Left lung (tissue), 10 donors: ENCODE data around the gene GOLGA2. TPM values are rescaled to one million over a fixed set of nuclear protein-coding genes. Genes with fewer than 3 reads are reported as not detected.

Experiments
- ATAC-seq: fragments of 200-7000 bp; cut with Tn5 transposase; one replicate; pipeline ENCODE4 v1.9.1; 2020; ENCODE audit warnings: moderate library complexity
- DNase-seq, 4 donors: peaks; one replicate each; pipeline ENCODE4 v3.0.0-alpha.2; 2013 to 2020
- H3K27ac ChIP-seq, 2 donors: fragments of 200-600 bp; sonication (generic) in 1 of 2; one replicate each; pipeline versions ENCODE4 v1.5.0 to v1.8.0; 2020 to 2021
- H3K27me3 ChIP-seq, 2 donors: fragments of 200-600 bp; sonication (generic) in 1 of 2; one replicate each; pipeline versions ENCODE4 v1.5.0 to v1.8.0; 2020 to 2021
- H3K36me3 ChIP-seq, 2 donors: fragments of 200-600 bp; sonication (generic) in 1 of 2; one replicate each; pipeline versions ENCODE4 v1.5.0 to v1.8.0; 2020 to 2021
- H3K4me1 ChIP-seq, 2 donors: fragments of 200-600 bp; one replicate each; pipeline ENCODE4 v1.8.0; 2021
- H3K4me3 ChIP-seq, 2 donors: fragments of 200-600 bp; sonication (generic) in 1 of 2; one replicate each; pipeline versions ENCODE4 v1.5.0 to v1.8.0; 2020 to 2021; ENCODE audit warnings: mild to moderate bottlenecking in 1 of 2
- H3K9me3 ChIP-seq, 2 donors: fragments of 200-600 bp; sonication (generic) in 1 of 2; one replicate each; pipeline versions ENCODE4 v1.5.0 to v1.8.0; 2020 to 2021
- intact Hi-C, 2 donors: fragments of 100-400 bp; cut with DNase I; formaldehyde crosslinking; loops; one replicate each; pipeline versions ENCODE4 v1.11.2 to v1.14.2; 2022
- polyA plus RNA-seq, 6 donors: library from polyadenylated mRNA; unstranded; fragments of 120-200 nt; gene quantifications; one replicate each; pipeline ENCODE4 v1.2.1, GENCODE V29; 2013; ENCODE audit not compliant: insufficient read length in 6 of 6
- total RNA-seq, 2 donors: library from RNA; stranded (reverse); fragmentation: NEBNext Ultra II Directional; extraction: Animal tissue kit (Norgen Biotek cat#: 25700); gene quantifications; one replicate each; pipeline ENCODE4 v1.2.1, GENCODE V29; 2021
- TF ChIP-seq, protein P1 (sequence below), 2 donors: fragments of 200-600 bp; sonication (generic) in 1 of 2; IDR thresholded peaks; one replicate each; pipeline versions ENCODE4 v1.5.0 to v1.8.0; 2021; ENCODE audit warnings: antibody characterized with exemption in 2 of 2
- donor health status: DM: no; HTN: yes; CAD: no.
- donor health status: DM: no; HTN: no; CAD: no.

Gene GOLGA2
- total and polyA plus RNA-seq, 8 donors = 97.2 to 163 (median 117) TPM

DNA sequence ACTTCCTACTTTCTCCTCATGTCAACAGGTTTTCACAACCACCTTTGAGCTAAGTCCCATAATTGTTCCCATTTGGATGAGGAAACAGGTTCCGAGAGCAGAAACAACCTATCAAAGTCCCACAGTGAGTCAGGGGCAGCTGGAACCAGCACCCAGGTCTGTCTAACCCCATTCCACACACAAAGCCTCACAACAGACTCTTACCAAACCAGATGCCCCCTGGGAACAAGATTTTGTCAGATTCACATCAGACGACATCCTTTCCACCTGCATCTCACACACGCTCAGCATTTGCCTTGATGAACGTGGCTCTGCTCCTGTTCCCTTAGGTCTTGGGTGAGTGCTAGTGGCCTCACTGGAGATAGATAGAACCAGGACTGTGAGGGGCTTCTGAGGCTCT is 17.3 kb upstream of the GOLGA2 start:
- ATAC-seq (no peak), DNase-seq (no peak)
- peaks cover 0 to 10% of the 10 kb centered on the region in 2 donors for H3K36me3 ChIP-seq
- peaks cover 0 to 6% of the 10 kb centered on the region in 2 donors for H3K4me1 ChIP-seq
- no peak overlapping the region for H3K4me3 ChIP-seq
- TF ChIP-seq, protein P1, sequence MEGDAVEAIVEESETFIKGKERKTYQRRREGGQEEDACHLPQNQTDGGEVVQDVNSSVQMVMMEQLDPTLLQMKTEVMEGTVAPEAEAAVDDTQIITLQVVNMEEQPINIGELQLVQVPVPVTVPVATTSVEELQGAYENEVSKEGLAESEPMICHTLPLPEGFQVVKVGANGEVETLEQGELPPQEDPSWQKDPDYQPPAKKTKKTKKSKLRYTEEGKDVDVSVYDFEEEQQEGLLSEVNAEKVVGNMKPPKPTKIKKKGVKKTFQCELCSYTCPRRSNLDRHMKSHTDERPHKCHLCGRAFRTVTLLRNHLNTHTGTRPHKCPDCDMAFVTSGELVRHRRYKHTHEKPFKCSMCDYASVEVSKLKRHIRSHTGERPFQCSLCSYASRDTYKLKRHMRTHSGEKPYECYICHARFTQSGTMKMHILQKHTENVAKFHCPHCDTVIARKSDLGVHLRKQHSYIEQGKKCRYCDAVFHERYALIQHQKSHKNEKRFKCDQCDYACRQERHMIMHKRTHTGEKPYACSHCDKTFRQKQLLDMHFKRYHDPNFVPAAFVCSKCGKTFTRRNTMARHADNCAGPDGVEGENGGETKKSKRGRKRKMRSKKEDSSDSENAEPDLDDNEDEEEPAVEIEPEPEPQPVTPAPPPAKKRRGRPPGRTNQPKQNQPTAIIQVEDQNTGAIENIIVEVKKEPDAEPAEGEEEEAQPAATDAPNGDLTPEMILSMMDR (IDR thresholded peaks at IDR 0.05) = no peak
- intact Hi-C loops = no loop called here
- H3K9me3 ChIP-seq = no peaks in the 10 kb centered on the region
- H3K27ac ChIP-seq = no peak overlapping the region
- H3K27me3 ChIP-seq = no peaks in the 10 kb centered on the region

DNA sequence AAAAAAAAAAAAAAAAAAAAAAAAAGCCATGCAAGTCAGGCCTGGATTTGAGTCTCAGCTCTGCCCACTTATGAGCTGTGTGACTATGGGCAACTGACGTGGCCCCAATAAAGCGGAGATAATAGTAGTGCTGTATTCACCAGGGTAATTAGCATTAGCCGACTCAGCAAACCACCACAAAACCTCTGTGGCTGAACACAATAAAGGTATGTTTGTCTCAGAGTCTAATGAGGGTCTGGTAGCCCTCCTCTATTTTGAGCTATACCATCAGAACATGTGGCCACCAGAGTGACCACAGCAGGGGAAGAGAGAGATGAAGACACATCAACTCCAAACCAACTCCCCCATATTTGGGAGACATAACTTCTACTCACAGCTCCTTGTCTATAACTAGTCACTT is 16.2 kb upstream of the GOLGA2 start:
- intact Hi-C loops = no loop called here
- TF ChIP-seq, protein P1 (IDR thresholded peaks at IDR 0.05) = no peak
- Histone ChIP-seq H3K27me3 (no peaks in the 10 kb centered on the region), H3K4me1 (peaks cover 0 to 6% of the 10 kb centered on the region in 2 donors), H3K4me3 (no peak overlapping the region), H3K36me3 (peaks cover 0 to 12% of the 10 kb centered on the region in 2 donors), H3K9me3 (no peaks in the 10 kb centered on the region), H3K27ac (no peak overlapping the region)
- DNase-seq = no peak
- ATAC-seq = no peak

DNA sequence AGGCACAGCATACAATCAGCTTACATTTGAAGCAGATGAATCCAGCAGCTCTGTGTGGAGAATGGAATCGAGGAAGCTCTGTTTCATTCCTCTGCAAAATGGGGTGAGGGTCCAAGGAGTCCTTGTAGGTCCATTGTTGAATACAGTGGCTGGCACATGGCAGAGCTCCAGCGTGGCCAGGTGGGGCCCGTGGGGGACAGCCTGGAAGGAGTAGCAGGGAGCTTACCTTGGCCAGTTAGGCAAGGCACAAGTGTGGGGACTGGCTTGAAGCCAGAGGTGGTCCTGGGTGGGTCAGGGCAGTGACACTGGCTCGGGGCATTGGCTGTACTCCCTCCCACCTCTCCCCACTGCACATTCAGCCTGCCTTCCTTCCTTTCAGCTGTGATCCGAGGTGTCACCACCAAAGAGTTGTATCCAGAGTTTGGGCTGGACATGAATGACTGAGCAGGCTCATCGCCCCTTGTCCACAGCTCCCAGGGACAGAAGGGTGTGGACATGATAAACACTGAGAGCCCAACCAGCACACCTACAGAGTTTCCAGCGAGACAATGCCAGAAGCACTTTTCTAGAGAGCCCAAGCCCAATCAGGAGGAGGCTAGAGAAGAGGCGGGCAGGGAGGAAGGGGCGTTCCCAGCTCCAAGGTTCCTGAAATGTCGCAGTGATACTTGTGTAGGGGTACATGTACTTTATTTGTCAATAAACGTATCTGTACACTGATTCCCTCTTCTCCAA is 12.6 kb upstream of the GOLGA2 start:
- TF ChIP-seq, protein P1 (IDR thresholded peaks at IDR 0.05) = no peak
- Histone ChIP-seq H3K4me1 (no peaks in the 10 kb centered on the region), H3K9me3 (no peaks in the 10 kb centered on the region), H3K4me3 (no peak overlapping the region), H3K27ac (no peak overlapping the region), H3K27me3 (no peaks in the 10 kb centered on the region), H3K36me3 (peaks cover 0 to 28% of the 10 kb centered on the region in 2 donors)
- no peak for ATAC-seq
- no peak for DNase-seq
- intact Hi-C loops = no loop called here

DNA sequence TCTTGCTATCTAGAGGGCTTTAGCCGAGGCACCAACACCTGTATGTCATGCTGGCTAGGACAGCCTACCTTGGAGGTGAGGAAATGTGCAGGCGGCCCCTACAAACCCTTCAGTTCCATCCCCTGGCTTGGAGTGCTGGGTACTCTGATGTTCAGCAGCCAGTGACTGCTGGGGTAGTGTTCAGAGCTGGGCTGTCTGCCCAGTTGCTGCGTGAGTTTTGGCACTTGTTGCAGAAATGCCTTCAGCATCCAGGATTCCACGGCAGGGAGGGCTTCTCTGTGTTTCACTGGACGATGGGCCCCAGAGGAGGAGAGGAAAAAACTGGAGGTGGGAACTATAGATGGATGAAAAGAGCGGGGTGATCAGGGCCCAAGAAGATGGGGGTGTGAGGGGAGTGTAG is 10.6 kb upstream of the GOLGA2 start:
- TF ChIP-seq, protein P1 (IDR thresholded peaks at IDR 0.05) = no peak
- peak in 2 of 4 donors; percentile 54 to 83 for DNase-seq
- ATAC-seq = no peak

DNA sequence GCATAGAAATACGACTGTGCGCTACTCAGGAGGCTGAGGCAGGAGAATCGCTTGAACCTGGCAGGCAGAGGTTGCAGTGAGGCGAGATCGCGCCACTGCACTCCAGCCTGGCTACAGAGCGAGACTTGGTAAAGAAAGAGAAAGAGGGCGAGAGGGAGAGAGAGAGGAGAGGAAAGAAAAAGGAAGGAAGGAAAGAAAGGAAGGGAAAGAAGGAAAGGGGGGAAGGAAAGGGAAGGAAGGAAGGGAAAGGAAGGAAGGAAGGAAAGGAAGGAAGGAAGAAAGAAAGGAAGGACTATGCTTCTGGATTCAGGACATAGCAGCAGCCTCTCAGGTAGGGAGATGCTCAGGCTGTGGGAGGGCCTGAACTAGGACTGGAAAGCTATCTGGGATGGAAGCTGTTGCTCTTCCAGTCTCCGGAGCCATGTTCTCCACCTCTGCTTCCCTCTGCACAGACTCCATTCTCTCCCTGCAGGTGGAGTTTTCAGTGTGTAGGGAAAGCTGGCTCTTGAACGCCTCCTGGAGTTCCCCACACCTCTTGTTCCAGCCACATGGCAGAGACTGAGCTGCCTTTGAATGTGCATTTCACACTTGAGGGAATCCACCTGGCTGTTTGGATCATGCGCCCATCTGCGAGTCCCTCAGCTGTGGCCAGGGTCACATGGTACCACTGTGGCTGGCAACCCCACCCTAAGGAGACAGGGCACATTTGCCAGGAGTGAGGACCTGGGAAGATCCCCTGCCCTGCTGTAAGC is 9.4 kb upstream of the GOLGA2 start:
- DNase-seq (no peak), ATAC-seq (no peak)
- Histone ChIP-seq H3K27me3 (no peaks in the 10 kb centered on the region), H3K27ac (no peak overlapping the region), H3K4me3 (no peak overlapping the region), H3K36me3 (peaks cover 0 to 28% of the 10 kb centered on the region in 2 donors), H3K4me1 (peaks cover 0 to 3% of the 10 kb centered on the region in 2 donors), H3K9me3 (no peaks in the 10 kb centered on the region)
- intact Hi-C loops = no loop called here
- TF ChIP-seq, protein P1 (IDR thresholded peaks at IDR 0.05) = no peak

More for the DNA sequence above, 10.6 kb upstream of the GOLGA2 start:
- H3K9me3 ChIP-seq = no peaks in the 10 kb centered on the region
- peaks cover 0 to 28% of the 10 kb centered on the region in 2 donors for H3K36me3 ChIP-seq
- no peak overlapping the region for H3K4me3 ChIP-seq
- intact Hi-C loops = no loop called here
- H3K27me3 ChIP-seq = no peaks in the 10 kb centered on the region
- no peak overlapping the region for H3K27ac ChIP-seq
- H3K4me1 ChIP-seq = no peaks in the 10 kb centered on the region
